HepG2 (cell line): ENCODE data around the gene TRIM44. TPM values are rescaled to one million over a fixed set of nuclear protein-coding genes. Genes with fewer than 3 reads are reported as not detected.

Experiments
- ATAC-seq: fragments of 200-7000 bp; cut with Tn5 transposase; 3 replicates; pipeline ENCODE4 v1.9.1; 2020; ENCODE audit warnings: mild to moderate bottlenecking, moderate library complexity
- BruUV-seq: library from RNA; stranded (reverse); fragments of 400-500 nt; replicated peaks from 2 replicates; lab custom pipeline; 2021; lab: Mats Ljungman, UMichigan
- CTCF ChIA-PET: fragments of 300-600 bp; formaldehyde crosslinking; extraction: SDS; loops from one replicate; lab custom pipeline; 2021; ENCODE audit warnings: low total read pairs, inconsistent platforms, low intra/inter-chr PET ratio; lab: Yijun Ruan, JAX
- POLR2A ChIA-PET: fragments of 350-600 bp; sonication (Branson Sonifier 250); formaldehyde crosslinking; loops from one replicate; lab custom pipeline; 2020; ENCODE audit warnings: antibody characterized with exemption, inconsistent platforms; lab: Yijun Ruan, JAX
- DNase-seq: peaks from one replicate; pipeline ENCODE4 v3.0.0-alpha.2; 2015; ENCODE audit warnings: low spot score
- FAIRE-seq: peaks from 3 replicates; lab custom pipeline; 2011; peaks lifted over from hg19 to GRCh38; lab: Jason Lieb, UNC
- H2AFZ ChIP-seq: one replicate; pipeline ENCODE4 v1.6.1; 2011; ENCODE audit warnings: low read length, inconsistent platforms
- H3K27ac ChIP-seq: fragments of 300-600 bp; 3 replicates; pipeline ENCODE4 v1.8.0; 2011; ENCODE audit warnings: mixed run types, mild to moderate bottlenecking, mixed read lengths, low read length, inconsistent platforms; ENCODE audit not compliant: insufficient read depth; ENCODE audit errors: extremely low read length
- H3K27me3 ChIP-seq, 2 experiments: fragments of 200-600 bp in 1 of 2; 2 replicates in 1 of 2; 3 replicates in 1 of 2; pipeline versions ENCODE4 v1.6.0 to v1.8.0; 2011; ENCODE audit warnings: low read length in 2 of 2, mild to moderate bottlenecking in 2 of 2, moderate library complexity in 2 of 2, inconsistent platforms in 1 of 2; ENCODE audit not compliant: insufficient read depth in 2 of 2, control insufficient read depth in 1 of 2
- H3K36me3 ChIP-seq, 2 experiments: fragments of 200-600 bp in 1 of 2; replicated peaks in 1 of 2; 2 replicates in 1 of 2; 3 replicates in 1 of 2; pipeline versions ENCODE4 v1.5.1 to v1.8.0; 2011; ENCODE audit warnings: low read length in 2 of 2, inconsistent platforms in 1 of 2; ENCODE audit not compliant: insufficient read depth in 2 of 2, control insufficient read depth in 1 of 2
- H3K4me1 ChIP-seq: 2 replicates; pipeline ENCODE4 v1.5.1; 2012; ENCODE audit warnings: low read length, inconsistent platforms; ENCODE audit not compliant: insufficient read depth
- H3K4me2 ChIP-seq: 2 replicates; pipeline ENCODE4 v1.6.0; 2011; ENCODE audit warnings: low read depth, low read length, inconsistent platforms
- H3K4me3 ChIP-seq, 3 experiments: fragments of 200-600 bp in 1 of 3; sonication (generic), shearing (Covaris generic) in 1 of 3; replicated peaks in 1 of 3; 2 replicates each; pipeline ENCODE4 v1.5.1; 2011 to 2016; ENCODE audit warnings: low read length in 3 of 3, inconsistent platforms in 2 of 3, low read depth in 2 of 3, mild to moderate bottlenecking in 2 of 3, control low read depth in 1 of 3, mixed read lengths in 1 of 3; ENCODE audit not compliant: insufficient read depth in 1 of 3
- H3K79me2 ChIP-seq: one replicate; pipeline ENCODE4 v1.6.1; 2011; ENCODE audit warnings: low read length, inconsistent platforms; ENCODE audit not compliant: insufficient read depth
- H3K9ac ChIP-seq: 2 replicates; pipeline ENCODE4 v1.6.0; 2011; ENCODE audit warnings: mild to moderate bottlenecking, low read depth, low read length, inconsistent platforms; ENCODE audit not compliant: insufficient read depth
- H3K9me3 ChIP-seq: 2 replicates; pipeline ENCODE4 v1.5.1; 2012; ENCODE audit warnings: mild to moderate bottlenecking, low read length
- H4K20me1 ChIP-seq: 2 replicates; pipeline ENCODE4 v1.6.0; 2011; ENCODE audit warnings: inconsistent platforms, mild to moderate bottlenecking, low read length, moderate library complexity; ENCODE audit not compliant: insufficient read depth
- ATAD3A ChIP-seq: sonication (generic); formaldehyde crosslinking; IDR thresholded peaks from 2 replicates; pipeline ENCODE4 v1.4.0; 2020; ENCODE audit warnings: missing genetic modification reagents
- CCDC6 ChIP-seq: sonication (generic); formaldehyde crosslinking; IDR thresholded peaks from 2 replicates; pipeline ENCODE4 v1.8.1; 2022; ENCODE audit warnings: mild to moderate bottlenecking, missing genetic modification reagents, moderate library complexity
- CENPBD1 ChIP-seq: sonication (generic); formaldehyde crosslinking; IDR thresholded peaks from 2 replicates; pipeline ENCODE4 v1.8.0; 2022; ENCODE audit warnings: missing genetic modification reagents, low read depth, mild to moderate bottlenecking, borderline replicate concordance
- JUN ChIP-seq: sonication (generic); formaldehyde crosslinking; IDR thresholded peaks from 2 replicates; pipeline ENCODE4 v1.4.0; 2020; ENCODE audit warnings: mild to moderate bottlenecking, missing genetic modification reagents
- KDM6A ChIP-seq: IDR thresholded peaks from 2 replicates; pipeline ENCODE4 v1.6.1; 2016; ENCODE audit warnings: low read depth
- MAFF ChIP-seq: IDR thresholded peaks from 2 replicates; pipeline ENCODE4 v1.6.1; 2011; ENCODE audit warnings: low read depth, low read length, improper control_type of control experiment
- MAFK ChIP-seq, 2 experiments: IDR thresholded peaks in 1 of 2; conservative IDR thresholded peaks in 1 of 2; 2 replicates each; pipeline ENCODE4 v1.6.1; 2011; ENCODE audit warnings: improper control_type of control experiment in 2 of 2, low read length in 2 of 2
- TARDBP ChIP-seq: sonication (generic); formaldehyde crosslinking; IDR thresholded peaks from 2 replicates; pipeline ENCODE4 v1.8.0; 2022; ENCODE audit warnings: mild to moderate bottlenecking, missing genetic modification reagents
- TOPORS ChIP-seq: sonication (generic); formaldehyde crosslinking; IDR thresholded peaks from 2 replicates; pipeline ENCODE4 v1.8.0; 2023; ENCODE audit warnings: mild to moderate bottlenecking, missing genetic modification reagents
- ZNF235 ChIP-seq: sonication (generic); formaldehyde crosslinking; IDR thresholded peaks from 2 replicates; pipeline ENCODE4 v1.8.1; 2023; ENCODE audit warnings: mild to moderate bottlenecking, missing genetic modification reagents, borderline replicate concordance
- ZNF33B ChIP-seq: sonication (generic); formaldehyde crosslinking; IDR thresholded peaks from 2 replicates; pipeline ENCODE4 v1.5.1; 2020; ENCODE audit warnings: mild to moderate bottlenecking, missing genetic modification reagents
- ZNF430 ChIP-seq: sonication (generic); formaldehyde crosslinking; IDR thresholded peaks from 2 replicates; pipeline ENCODE4 v1.9.0; 2021; ENCODE audit warnings: mild to moderate bottlenecking, missing genetic modification reagents
- ZNF562 ChIP-seq: sonication (generic); formaldehyde crosslinking; IDR thresholded peaks from 2 replicates; pipeline ENCODE4 v1.8.0; 2022; ENCODE audit warnings: missing genetic modification reagents, borderline replicate concordance
- ZNF616 ChIP-seq: sonication (generic); formaldehyde crosslinking; IDR thresholded peaks from 2 replicates; pipeline ENCODE4 v1.5.0; 2020; ENCODE audit warnings: low read depth, mild to moderate bottlenecking, missing genetic modification reagents
- ZNF672 ChIP-seq: sonication (generic); formaldehyde crosslinking; IDR thresholded peaks from 2 replicates; pipeline ENCODE4 v1.8.1; 2022; ENCODE audit warnings: missing genetic modification reagents
- WGBS: methylation state at CpG from one replicate; pipeline ENCODE4 v1.1.6; 2017; ENCODE audit warnings: low lambda C conversion rate; 5-methylcytosine and 5-hydroxymethylcytosine counted together
- in situ Hi-C: cut with HindIII; loops from 2 replicates; pipeline ENCODE4 v1.10.0; 2017; ENCODE audit warnings: low pct_unique_long_range_greater_than_20kb; ENCODE audit not compliant: extremely low pct_ligation_motif_present
- intact Hi-C: fragments of 100-400 bp; cut with micrococcal nuclease; formaldehyde crosslinking; loops from one replicate; pipeline ENCODE4 v1.10.0; 2022; ENCODE audit not compliant: unreplicated experiment
- polyA plus RNA-seq, 8 experiments: library from polyadenylated mRNA; depleted of rRNA in 3 of 8; stranded (reverse) in 7 of 8; unstranded in 1 of 8; fragments of >200 nt; fragmentation: Illumina TruSeq in 4 of 8; extraction: Trizol in 4 of 8; gene quantifications; 2 replicates each; pipeline versions ENCODE4 v1.2.1 to v1.2.3, GENCODE V29; 2011 to 2016; ENCODE audit warnings: low read depth in 4 of 8, missing spikeins in 1 of 8, mixed read lengths in 1 of 8; ENCODE audit not compliant: insufficient read depth in 1 of 8
- total RNA-seq, 5 experiments: library from RNA; depleted of rRNA; stranded (reverse); fragments of >200 nt; fragmentation: Illumina TruSeq; extraction: Trizol; gene quantifications; 2 replicates each; pipeline ENCODE4 v1.2.3, GENCODE V29; 2016; ENCODE audit warnings: low read depth in 1 of 5

The TRIM44 gene
- total and polyA plus RNA-seq, 2 of the 13 experiments (the other 11 are each of a cell fraction or from before 2014, with no cell fraction given) = 22.7 to 50.3 TPM

- ATAC-seq (no peak), FAIRE-seq (no peak), DNase-seq (no peak)
- peaks cover 21% of the 10 kb centered on the region for H3K4me1 ChIP-seq
- H3K27ac ChIP-seq = no peak overlapping the region
- H3K79me2 ChIP-seq = peaks cover 3% of the 10 kb centered on the region
- ChIA-PET POLR2A (no interaction called here), CTCF (no interaction called here)
- H3K9me3 ChIP-seq = no peaks in the 10 kb centered on the region
- 43% methylated on average over 3 of the region's 3 CpGs for WGBS
- intact Hi-C loops (no loop called here), in situ Hi-C loops (no loop called here)
- H2AFZ ChIP-seq = no peak overlapping the region
- H3K27me3 ChIP-seq = peaks cover 1 to 27% of the 10 kb centered on the region in 2 experiments; a peak in 3 of 5 replicates
- H4K20me1 ChIP-seq = no peaks in the 10 kb centered on the region
- no peaks in the 10 kb centered on the region for H3K36me3 ChIP-seq
- no TSS peak for BruUV-seq
- TF ChIP-seq MAFF (peak; percentile 36; the same call in 1 of the 2 replicates), ZNF672 (CRISPR knock-in tag) (no peak), MAFK (conservative IDR thresholded peaks at IDR 0.05 in 1 of 2, IDR thresholded peaks at IDR 0.05 in 1 of 2; ENCODE audit: low read length in 2 of 2) (peak in 1 of 2 experiments; percentile 66; a peak in 2 of 4 replicates), ZNF33B (CRISPR knock-in tag) (no peak)
- H3K4me2 ChIP-seq = no peak overlapping the region
- no peak overlapping the region for H3K9ac ChIP-seq
- no peak overlapping the region for H3K4me3 ChIP-seq
Observed at GRCh38 chr11:35658020-35658948, 4.3 kb upstream of the TRIM44 start.

- peak overlapping the region; percentile 93 for H3K4me2 ChIP-seq
- no peak for ATAC-seq
- DNase-seq = no peak
- no peak for TF ChIP-seq KDM6A (CRISPR knock-in tag)
- no peak for TF ChIP-seq CCDC6 (CRISPR knock-in tag)
- no peak for TF ChIP-seq ZNF235 (CRISPR knock-in tag)
- TF ChIP-seq ZNF430 (CRISPR knock-in tag) = no peak
- no peak for TF ChIP-seq ZNF562 (CRISPR knock-in tag)
- no peak for TF ChIP-seq TOPORS (CRISPR knock-in tag)
- no peak for TF ChIP-seq JUN (CRISPR knock-in tag)
- TF ChIP-seq TARDBP = no peak
- no peak for TF ChIP-seq ATAD3A (CRISPR knock-in tag)
- no peak for TF ChIP-seq ZNF616 (CRISPR knock-in tag)
- no peak for TF ChIP-seq CENPBD1 (CRISPR knock-in tag)
- 5% methylated on average over 5 of the region's 5 CpGs for WGBS
- H3K4me3 ChIP-seq = peak overlapping the region; percentile 54 to 73 (median 64)
- intact Hi-C loops = loop anchor here (5.0 kb wide), 1 partner anchor 161 kb away; no protein-coding TSS in a partner anchor
- peak overlapping the region; percentile 89 for H3K27ac ChIP-seq
- H3K36me3 ChIP-seq = no peaks in the 10 kb centered on the region; a peak in 1 of 5 replicates
- H4K20me1 ChIP-seq = no peaks in the 10 kb centered on the region
- peaks cover 15% of the 10 kb centered on the region; the same call in 1 of the 2 replicates for H3K9me3 ChIP-seq
- ChIA-PET POLR2A (interaction anchor here (1.4 kb wide), 1 partner anchor 32 kb away, joined by 3 read pairs; no protein-coding TSS in a partner anchor), CTCF (no interaction called here)
- no TSS peak for BruUV-seq
- in situ Hi-C loops = loop anchor here (10.0 kb wide), 1 partner anchor 73 kb away; no protein-coding TSS in a partner anchor
- H2AFZ ChIP-seq = peak overlapping the region; percentile 75
- peaks cover 1 to 21% of the 10 kb centered on the region in 2 experiments; a peak in 3 of 5 replicates for H3K27me3 ChIP-seq
- peaks cover 35% of the 10 kb centered on the region for H3K79me2 ChIP-seq
- H3K9ac ChIP-seq = peak overlapping the region; percentile 82; the same call in 1 of the 2 replicates
- FAIRE-seq = no peak
- H3K4me1 ChIP-seq = peaks cover 48% of the 10 kb centered on the region
Observed at GRCh38 chr11:35661534-35661933, 1.0 kb upstream of the TRIM44 start.
